HUES48 (cell line): ENCODE results near the gene CYP4B1.

Source experiments
- H3K27ac ChIP-seq: one replicate; pipeline ENCODE4 v1.7.0; 2013; ENCODE audit warnings: low read depth, low read length, inconsistent platforms
- H3K27me3 ChIP-seq: 2 replicates; pipeline ENCODE4 v1.6.1; 2013; ENCODE audit warnings: mild to moderate bottlenecking, low read length; ENCODE audit not compliant: control insufficient read depth, insufficient read depth
- H3K36me3 ChIP-seq: 2 replicates; pipeline ENCODE4 v1.6.1; 2013; ENCODE audit warnings: low read length; ENCODE audit not compliant: control insufficient read depth, insufficient read depth
- H3K4me1 ChIP-seq: 2 replicates; pipeline ENCODE4 v1.6.1; 2013; ENCODE audit warnings: mild to moderate bottlenecking, low read length; ENCODE audit not compliant: control insufficient read depth, insufficient read depth
- H3K4me3 ChIP-seq: 2 replicates; pipeline ENCODE4 v1.5.1; 2013; ENCODE audit warnings: mild to moderate bottlenecking, low read depth, low read length
- H3K9ac ChIP-seq: 2 replicates; pipeline ENCODE4 v1.6.1; 2013; ENCODE audit warnings: mild to moderate bottlenecking, low read depth, low read length, moderate library complexity
- H3K9me3 ChIP-seq: 2 replicates; pipeline ENCODE4 v1.6.1; 2013; ENCODE audit warnings: low read length; ENCODE audit not compliant: control insufficient read depth, insufficient read depth

The CYP4B1 gene

DNA sequence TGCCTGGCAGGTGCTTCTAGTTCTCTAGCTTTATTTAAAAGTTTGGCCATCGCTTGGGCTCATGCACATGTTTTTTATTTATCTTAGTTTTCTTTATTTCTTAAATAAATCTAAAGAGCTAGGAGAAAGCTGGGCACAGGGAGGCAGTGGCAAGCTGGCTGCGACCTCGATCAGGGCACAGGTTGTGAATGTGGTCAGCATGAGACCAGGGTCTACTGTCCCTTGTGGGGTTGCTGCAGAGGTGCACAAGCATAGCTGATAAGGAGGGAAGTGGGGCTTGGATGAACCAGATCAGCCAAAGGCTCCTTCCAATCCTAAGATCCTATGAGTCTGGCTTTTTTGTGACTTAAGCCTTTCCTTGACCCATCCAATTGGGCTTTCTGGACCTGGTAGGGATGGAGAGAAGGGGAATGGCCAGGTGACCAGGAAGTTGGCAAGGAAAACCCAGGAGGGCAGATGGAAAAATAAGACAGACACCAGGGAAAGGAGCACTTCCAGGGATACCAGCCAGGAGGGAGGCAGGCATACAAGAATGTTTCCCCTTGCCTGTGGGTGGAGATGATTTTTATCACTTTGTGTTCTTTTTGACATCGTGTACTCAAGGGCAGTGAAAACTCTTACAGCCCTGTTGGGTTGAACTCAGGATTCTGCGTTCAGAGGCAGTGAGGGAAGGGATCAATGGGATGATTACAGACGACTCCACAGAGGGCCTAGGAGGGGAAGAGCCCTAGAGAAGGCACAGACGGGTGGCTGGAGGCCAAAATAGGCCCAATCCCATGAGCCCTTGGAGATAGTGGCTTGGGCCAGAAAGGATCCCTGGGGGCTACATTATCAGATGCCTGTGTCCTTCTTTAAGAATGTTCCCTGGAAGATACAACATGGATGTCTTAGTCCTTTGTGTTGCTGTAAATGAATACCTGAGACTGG, 8.5 kb downstream of the CYP4B1 start:
- H3K27ac ChIP-seq: no peak overlapping the region
- H3K4me3 ChIP-seq: no peak overlapping the region

DNA sequence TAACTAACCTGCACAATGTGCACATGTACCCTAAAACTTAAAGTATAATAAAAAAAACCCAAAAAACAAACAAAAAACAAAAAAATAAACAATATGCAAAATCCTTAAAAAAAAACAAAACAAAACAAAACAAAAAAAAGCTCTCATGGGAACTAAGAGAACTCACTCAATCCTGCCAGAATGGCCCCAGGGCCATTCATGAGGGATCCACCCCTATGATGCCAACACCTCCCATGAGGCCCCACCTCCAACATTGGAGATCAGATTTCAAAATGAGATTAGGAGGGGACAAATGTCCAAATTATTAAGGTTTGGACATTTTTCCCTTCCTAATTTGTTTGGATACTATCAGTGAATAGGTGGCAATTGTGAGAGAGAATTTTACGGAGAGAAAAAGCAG, 10.2 kb downstream of the CYP4B1 start:
- no peaks in the 10 kb centered on the region for H3K27me3 ChIP-seq
- H3K4me3 ChIP-seq: no peak overlapping the region
- H3K4me1 ChIP-seq: peaks cover 6% of the 10 kb centered on the region; the same call in 1 of the 2 replicates
- no peaks in the 10 kb centered on the region for H3K9me3 ChIP-seq
- H3K27ac ChIP-seq: no peak overlapping the region
- H3K9ac ChIP-seq: no peak overlapping the region
- H3K36me3 ChIP-seq: no peaks in the 10 kb centered on the region

More for the DNA sequence above, 8.5 kb downstream of the CYP4B1 start:
- Histone ChIP-seq H3K4me1 (peaks cover 6% of the 10 kb centered on the region; the same call in 1 of the 2 replicates), H3K9ac (no peak overlapping the region), H3K9me3 (no peaks in the 10 kb centered on the region), H3K27me3 (no peaks in the 10 kb centered on the region), H3K36me3 (no peaks in the 10 kb centered on the region)

DNA sequence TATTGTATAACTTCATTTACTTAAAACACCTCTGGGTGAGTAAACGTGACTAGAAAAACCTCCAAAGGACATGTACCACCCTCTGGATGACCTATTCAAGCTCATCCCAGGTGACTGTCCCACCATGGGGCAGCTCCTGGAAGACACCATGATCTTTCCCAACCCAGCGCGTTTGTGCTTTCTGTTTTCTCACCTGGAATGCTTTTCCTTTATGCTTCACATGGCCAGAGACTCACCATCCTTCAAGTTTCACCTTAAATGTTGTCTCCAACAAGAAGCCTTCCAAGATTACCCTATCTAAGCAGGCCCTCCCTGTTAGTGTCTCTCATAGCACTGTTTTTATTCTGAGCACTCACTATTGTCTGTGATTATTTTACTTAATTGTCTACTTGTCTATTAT, 11.1 kb downstream of the CYP4B1 start:
- H3K4me1 ChIP-seq: peaks cover 6% of the 10 kb centered on the region; the same call in 1 of the 2 replicates
- H3K36me3 ChIP-seq: no peaks in the 10 kb centered on the region
- H3K27me3 ChIP-seq: no peaks in the 10 kb centered on the region
- H3K27ac ChIP-seq: no peak overlapping the region
- no peak overlapping the region for H3K9ac ChIP-seq
- no peak overlapping the region for H3K4me3 ChIP-seq
- no peaks in the 10 kb centered on the region for H3K9me3 ChIP-seq

DNA sequence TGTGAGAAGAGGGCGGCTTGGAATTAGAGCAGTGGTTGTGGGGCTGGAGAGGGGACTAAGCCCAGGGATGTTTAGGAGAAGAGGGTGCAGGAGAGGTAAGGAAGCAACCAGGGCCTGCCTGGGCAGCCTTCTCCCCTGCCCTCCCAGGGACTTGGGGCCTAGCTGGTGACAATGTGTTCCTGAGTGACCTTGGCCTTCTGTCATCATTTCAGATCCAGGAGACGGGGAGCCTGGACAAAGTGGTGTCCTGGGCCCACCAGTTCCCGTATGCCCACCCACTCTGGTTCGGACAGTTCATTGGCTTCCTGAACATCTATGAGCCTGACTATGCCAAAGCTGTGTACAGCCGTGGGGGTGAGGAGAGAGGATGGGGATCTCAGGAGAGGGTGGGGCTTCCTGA, 11.8 kb downstream of the CYP4B1 start:
- H3K27me3 ChIP-seq: no peaks in the 10 kb centered on the region
- H3K4me1 ChIP-seq: peaks cover 6% of the 10 kb centered on the region; the same call in 1 of the 2 replicates
- H3K9ac ChIP-seq: no peak overlapping the region
- no peak overlapping the region for H3K4me3 ChIP-seq
- no peaks in the 10 kb centered on the region for H3K36me3 ChIP-seq
- no peaks in the 10 kb centered on the region for H3K9me3 ChIP-seq
- H3K27ac ChIP-seq: no peak overlapping the region

DNA sequence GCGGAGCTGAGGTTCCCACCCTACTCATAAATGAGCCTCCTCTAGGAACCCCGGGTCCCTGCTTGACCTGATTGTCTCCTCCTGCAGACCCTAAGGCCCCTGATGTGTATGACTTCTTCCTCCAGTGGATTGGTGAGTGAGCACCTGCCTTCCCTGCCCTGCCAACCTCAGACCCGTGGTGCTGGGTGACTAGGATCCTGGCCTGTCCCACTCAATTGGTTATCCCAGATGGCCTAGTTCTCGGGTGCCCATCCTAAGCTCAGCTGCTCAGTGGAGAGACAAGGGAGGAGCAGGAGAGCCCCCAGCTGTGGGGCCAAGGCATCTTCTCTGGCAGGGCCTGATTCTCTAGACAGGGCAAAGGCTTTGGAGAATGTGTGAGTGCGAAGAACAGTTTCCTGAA, 12.2 kb downstream of the CYP4B1 start:
- Histone ChIP-seq H3K27me3 (no peaks in the 10 kb centered on the region), H3K9ac (no peak overlapping the region), H3K9me3 (no peaks in the 10 kb centered on the region), H3K4me3 (no peak overlapping the region), H3K4me1 (peaks cover 6% of the 10 kb centered on the region; the same call in 1 of the 2 replicates), H3K27ac (no peak overlapping the region), H3K36me3 (no peaks in the 10 kb centered on the region)

DNA sequence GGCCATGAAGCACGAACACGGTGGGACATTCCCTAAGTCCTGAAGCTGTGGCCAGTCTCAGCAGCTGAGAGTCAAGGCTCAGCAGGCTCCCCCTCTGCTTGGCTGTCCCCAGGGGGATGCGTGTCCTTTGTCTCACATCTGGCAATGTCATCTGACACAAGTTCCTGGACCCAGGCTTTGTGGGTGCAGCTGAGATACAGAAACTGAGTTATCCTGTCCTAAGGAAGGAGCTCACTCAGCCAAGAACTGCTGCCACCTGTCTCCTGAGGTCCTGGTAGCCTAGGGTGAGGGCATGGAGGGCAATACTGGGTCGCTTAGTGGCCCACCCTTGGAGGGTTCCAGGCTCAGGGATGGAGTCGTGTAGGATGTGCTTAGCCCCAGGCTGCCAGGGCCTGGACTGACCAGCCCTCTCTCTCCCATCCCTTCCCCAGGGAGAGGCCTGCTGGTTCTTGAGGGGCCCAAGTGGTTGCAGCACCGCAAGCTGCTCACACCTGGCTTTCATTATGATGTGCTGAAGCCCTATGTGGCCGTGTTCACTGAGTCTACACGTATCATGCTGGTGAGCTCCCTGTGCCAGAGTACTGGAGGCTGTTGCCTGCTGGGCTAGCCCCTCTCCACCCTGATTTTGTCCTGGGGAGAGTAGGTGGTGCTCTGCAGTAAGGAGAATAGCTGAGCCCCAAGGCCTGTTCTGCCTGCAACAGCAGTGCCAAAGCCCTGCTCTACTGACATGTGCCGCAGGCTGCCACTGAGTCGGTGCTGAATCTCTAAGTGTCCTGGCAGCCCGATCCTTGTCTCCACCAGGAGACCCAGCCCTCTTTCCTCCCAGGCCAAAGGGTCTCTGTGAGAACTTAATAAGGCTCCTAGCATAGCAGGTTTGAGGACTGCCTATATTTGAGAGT, 13.5 kb downstream of the CYP4B1 start:
- H3K27ac ChIP-seq: no peak overlapping the region
- H3K9me3 ChIP-seq: no peaks in the 10 kb centered on the region
- no peaks in the 10 kb centered on the region for H3K4me1 ChIP-seq
- H3K4me3 ChIP-seq: no peak overlapping the region
- no peaks in the 10 kb centered on the region for H3K27me3 ChIP-seq
- no peak overlapping the region for H3K9ac ChIP-seq
- H3K36me3 ChIP-seq: no peaks in the 10 kb centered on the region

DNA sequence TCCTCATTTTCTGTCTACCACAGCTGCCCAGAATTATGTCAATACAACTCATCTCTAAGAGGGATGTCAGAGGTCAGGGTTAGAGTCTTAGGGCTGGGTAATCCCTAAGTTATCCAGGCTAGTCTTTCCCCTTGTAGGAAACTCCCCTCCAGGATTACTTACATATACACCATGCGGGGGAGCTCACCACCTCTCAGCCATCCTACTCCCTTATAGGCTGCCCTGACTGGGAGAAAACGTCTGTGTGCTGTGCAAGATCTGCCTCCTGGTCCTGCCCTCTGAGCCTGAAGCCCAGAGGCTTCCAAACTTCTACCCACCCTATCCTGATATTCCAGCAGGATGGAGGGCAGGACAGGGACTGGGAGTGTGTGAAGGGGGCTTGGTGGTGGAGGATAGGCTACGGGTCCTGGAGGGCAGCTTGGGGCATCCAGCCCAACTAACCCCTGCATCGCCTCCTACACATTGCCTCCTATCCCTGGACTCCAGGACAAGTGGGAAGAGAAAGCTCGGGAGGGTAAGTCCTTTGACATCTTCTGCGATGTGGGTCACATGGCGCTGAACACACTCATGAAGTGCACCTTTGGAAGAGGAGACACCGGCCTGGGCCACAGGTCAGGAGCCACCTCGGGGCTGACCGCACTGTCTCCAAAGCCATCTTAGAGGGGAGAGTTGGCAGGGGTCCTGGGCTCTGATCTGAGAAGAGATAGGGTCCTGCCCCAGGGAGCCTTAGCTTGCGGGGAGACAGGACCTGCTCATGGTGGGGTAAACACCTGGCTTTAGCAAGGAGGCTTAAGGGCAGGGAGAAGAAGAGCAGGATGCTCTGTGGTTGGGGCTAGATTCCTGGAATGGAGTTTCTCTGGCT, 14.4 kb downstream of the CYP4B1 start:
- Histone ChIP-seq H3K4me1 (no peaks in the 10 kb centered on the region), H3K9me3 (no peaks in the 10 kb centered on the region), H3K27me3 (no peaks in the 10 kb centered on the region), H3K4me3 (no peak overlapping the region), H3K36me3 (no peaks in the 10 kb centered on the region), H3K9ac (no peak overlapping the region), H3K27ac (no peak overlapping the region)

DNA sequence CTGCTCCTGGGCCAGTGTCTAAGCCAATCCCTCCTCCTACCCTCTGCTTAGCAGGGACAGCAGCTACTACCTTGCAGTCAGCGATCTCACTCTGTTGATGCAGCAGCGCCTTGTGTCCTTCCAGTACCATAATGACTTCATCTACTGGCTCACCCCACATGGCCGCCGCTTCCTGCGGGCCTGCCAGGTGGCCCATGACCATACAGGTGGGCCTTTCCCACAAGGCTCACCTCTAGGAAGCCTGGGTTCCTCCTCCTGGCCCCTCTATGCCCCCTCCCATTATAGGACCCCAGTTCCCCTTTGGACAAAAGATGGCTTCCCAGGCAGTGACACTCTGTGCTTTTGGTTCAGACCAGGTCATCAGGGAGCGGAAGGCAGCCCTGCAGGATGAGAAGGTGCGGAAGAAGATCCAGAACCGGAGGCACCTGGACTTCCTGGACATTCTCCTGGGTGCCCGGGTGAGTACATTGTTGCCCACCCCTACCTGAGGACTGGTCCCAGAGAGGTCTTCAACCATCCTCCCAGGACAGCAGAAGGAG, 15.1 kb downstream of the CYP4B1 start:
- no peak overlapping the region for H3K4me3 ChIP-seq

DNA sequence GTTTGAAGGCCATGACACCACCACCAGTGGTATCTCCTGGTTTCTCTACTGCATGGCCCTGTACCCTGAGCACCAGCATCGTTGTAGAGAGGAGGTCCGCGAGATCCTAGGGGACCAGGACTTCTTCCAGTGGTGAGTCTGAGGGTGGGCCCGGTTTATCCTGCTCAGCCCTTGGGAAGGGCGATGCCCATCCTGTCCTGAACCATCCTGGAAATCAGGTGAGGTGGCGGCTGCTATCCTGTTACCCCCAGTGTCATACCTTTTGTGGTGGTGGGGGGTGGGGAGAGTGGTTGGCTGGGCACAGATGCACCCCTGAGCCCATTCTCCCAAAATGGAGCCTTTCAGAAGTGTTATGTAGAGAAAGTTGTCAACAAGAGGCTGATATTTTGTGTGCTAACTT, 16.3 kb downstream of the CYP4B1 start:
- H3K9ac ChIP-seq: no peak overlapping the region
- no peak overlapping the region for H3K27ac ChIP-seq
- H3K36me3 ChIP-seq: no peaks in the 10 kb centered on the region
- no peaks in the 10 kb centered on the region for H3K27me3 ChIP-seq
- no peaks in the 10 kb centered on the region for H3K4me1 ChIP-seq
- no peak overlapping the region for H3K4me3 ChIP-seq
- H3K9me3 ChIP-seq: no peaks in the 10 kb centered on the region

More for the DNA sequence above, 15.1 kb downstream of the CYP4B1 start:
- no peaks in the 10 kb centered on the region for H3K27me3 ChIP-seq
- no peaks in the 10 kb centered on the region for H3K4me1 ChIP-seq
- no peaks in the 10 kb centered on the region for H3K9me3 ChIP-seq
- no peak overlapping the region for H3K9ac ChIP-seq
- H3K36me3 ChIP-seq: no peaks in the 10 kb centered on the region
- no peak overlapping the region for H3K27ac ChIP-seq

DNA sequence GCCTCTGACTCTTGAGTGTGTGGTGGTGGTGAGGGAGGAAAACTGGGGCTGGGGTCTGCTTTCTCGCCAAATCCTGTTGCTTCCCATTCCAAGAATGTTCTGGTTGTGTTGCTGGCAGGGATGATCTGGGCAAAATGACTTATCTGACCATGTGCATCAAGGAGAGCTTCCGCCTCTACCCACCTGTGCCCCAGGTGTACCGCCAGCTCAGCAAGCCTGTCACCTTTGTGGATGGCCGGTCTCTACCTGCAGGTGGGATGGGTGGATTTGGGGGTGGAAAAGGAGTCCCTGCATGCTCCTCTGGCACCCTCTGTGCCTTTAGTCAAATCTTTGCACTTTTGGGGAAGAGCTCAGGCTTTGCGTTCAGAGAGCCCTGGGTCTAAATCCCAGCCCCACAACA, 18.1 kb downstream of the CYP4B1 start:
- no peaks in the 10 kb centered on the region for H3K36me3 ChIP-seq
- no peak overlapping the region for H3K4me3 ChIP-seq

More for the DNA sequence above, 18.1 kb downstream of the CYP4B1 start:
- no peaks in the 10 kb centered on the region for H3K27me3 ChIP-seq
- no peak overlapping the region for H3K9ac ChIP-seq
- no peaks in the 10 kb centered on the region for H3K4me1 ChIP-seq
- H3K9me3 ChIP-seq: no peaks in the 10 kb centered on the region
- H3K27ac ChIP-seq: no peak overlapping the region
